Measurements from ENCODE around the gene PPP1R14C. TPM values are rescaled to one million over a fixed set of nuclear protein-coding genes. Genes with fewer than 3 reads are reported as not detected.

The PPP1R14C gene, protein sequence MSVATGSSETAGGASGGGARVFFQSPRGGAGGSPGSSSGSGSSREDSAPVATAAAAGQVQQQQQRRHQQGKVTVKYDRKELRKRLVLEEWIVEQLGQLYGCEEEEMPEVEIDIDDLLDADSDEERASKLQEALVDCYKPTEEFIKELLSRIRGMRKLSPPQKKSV
- total RNA-seq (10 to 100 TPM; 20.1 to 68.4 TPM), polyA plus RNA-seq (10 to 100 TPM in 1 of 2 donors, 1 to 10 TPM in 1; 6.5 to 27.9 TPM)
- long read RNA-seq, donor 1, transcript PPP1R14C-201 (4 exons, 2,152 nt), result major isoform, 25 of 25 reads
- long read RNA-seq, donor 1, partial matches to known transcripts, result 0 of 25 reads
- long read RNA-seq, donor 1, other reads (novel, unspliced or antisense), result 0 of 25 reads
- long read RNA-seq, donor 2, partial matches to known transcripts, result 0 of 4 reads
- long read RNA-seq, donor 2, other reads (novel, unspliced or antisense), result 0 of 4 reads
- long read RNA-seq, donor 3, transcript PPP1R14C-201 (4 exons, 2,152 nt), result major isoform, 10 of 19 reads
- long read RNA-seq, donor 3, partial matches to known transcripts, result 9 of 19 reads
- long read RNA-seq, donor 3, other reads (novel, unspliced or antisense), result 0 of 19 reads
- long read RNA-seq, donor 4, partial matches to known transcripts, result 0 of 3 reads
- long read RNA-seq, donor 4, other reads (novel, unspliced or antisense), result 0 of 3 reads
- long read RNA-seq, donor 5, transcript PPP1R14C-201 (4 exons, 2,152 nt), result major isoform, 8 of 8 reads
- long read RNA-seq, donor 5, partial matches to known transcripts, result 0 of 8 reads
- long read RNA-seq, donor 5, other reads (novel, unspliced or antisense), result 0 of 8 reads

DNA sequence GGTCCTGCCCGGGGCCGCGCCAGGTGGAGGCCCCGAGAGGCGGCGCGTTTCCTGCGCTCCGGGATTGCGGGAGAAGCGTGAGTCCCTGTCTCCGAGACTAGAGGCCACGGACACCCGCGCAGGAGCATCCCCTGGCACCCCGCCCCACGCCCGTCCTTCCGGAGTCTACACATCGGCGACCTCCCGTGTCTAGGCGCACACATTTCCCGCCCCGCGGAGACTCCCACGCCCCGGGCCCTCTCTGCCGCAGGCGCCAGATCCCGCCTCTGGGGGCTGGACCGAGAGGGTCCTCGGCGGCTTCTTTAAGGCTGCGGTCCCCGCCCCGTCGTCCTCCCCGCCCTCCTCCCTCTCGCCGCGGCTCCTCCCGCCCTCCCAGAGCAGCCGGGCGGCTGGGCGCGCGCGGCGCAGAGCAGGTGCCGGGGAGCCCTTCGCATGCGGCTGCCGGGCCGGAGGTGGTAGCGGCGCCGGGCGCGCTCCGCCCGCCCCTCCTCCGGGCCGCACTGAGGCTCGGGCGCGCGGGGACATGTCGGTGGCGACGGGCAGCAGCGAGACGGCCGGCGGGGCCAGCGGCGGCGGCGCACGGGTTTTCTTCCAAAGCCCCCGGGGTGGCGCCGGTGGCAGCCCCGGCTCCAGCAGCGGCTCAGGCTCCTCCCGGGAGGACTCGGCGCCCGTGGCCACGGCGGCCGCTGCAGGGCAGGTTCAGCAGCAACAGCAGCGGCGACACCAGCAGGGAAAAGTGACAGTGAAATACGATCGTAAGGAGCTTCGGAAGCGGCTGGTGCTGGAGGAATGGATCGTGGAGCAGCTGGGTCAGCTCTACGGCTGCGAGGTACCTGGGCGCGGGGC, at the start of gene PPP1R14C:
PPP1R14C (plus strand) TSS at position 375 of the 846 bp plus-strand sequence; CDS start at position 524, 149 bp downstream.
- peaks cover 0 to 69% (median 61%) of the 10 kb centered on the region in 3 donors for H3K27me3 ChIP-seq (ENCODE audit: control insufficient read depth in 3 of 3, insufficient read depth in 3 of 3, low read length in 2 of 3)
- H3K9ac ChIP-seq (ENCODE audit: insufficient read depth in 1 of 2, low read length in 2 of 2), result no peak within 1 kb of the TSS
- DNase-seq (peak; percentile 39 to 70 (median 62)), ATAC-seq (ENCODE audit: insufficient read depth, low FRiP score) (peak; percentile 85)
- H3K9me3 ChIP-seq (ENCODE audit: control insufficient read depth in 4 of 4, insufficient read depth in 3 of 4, low read length in 3 of 4), result peaks cover 0 to 2% (median 0%) of the 10 kb centered on the region in 4 donors
- H3K36me3 ChIP-seq (ENCODE audit: control insufficient read depth in 4 of 4, insufficient read depth in 4 of 4, low read length in 4 of 4), result no peaks in the 10 kb centered on the region
- no peak for TF ChIP-seq CTCF (IDR thresholded peaks at IDR 0.05; ENCODE audit: control extremely low read depth, extremely low read depth)
- H3K4me3 ChIP-seq, result peak within 1 kb of the TSS; percentile 52
- H3K4me1 ChIP-seq (ENCODE audit: control insufficient read depth in 5 of 5, insufficient read depth in 5 of 5, low read length in 5 of 5), result peaks cover 0 to 7% (median 3%) of the 10 kb centered on the region in 5 donors
- WGBS, 2 donors, result 1% methylated on average over 84 to 103 of the region's 103 CpGs
- peak within 1 kb of the TSS; percentile 61 to 82 for H3K27ac ChIP-seq (ENCODE audit: low read depth in 1 of 2, low read length in 1 of 2)

GRCh38 chr6:150093397-150093796, 49.4 kb upstream of the PPP1R14C start:
- no peaks in the 10 kb centered on the region for H3K4me1 ChIP-seq (ENCODE audit: control insufficient read depth in 5 of 5, insufficient read depth in 5 of 5, low read length in 5 of 5)
- H3K36me3 ChIP-seq (ENCODE audit: control insufficient read depth in 4 of 4, insufficient read depth in 4 of 4, low read length in 4 of 4), result no peaks in the 10 kb centered on the region
- no peak for TF ChIP-seq CTCF (IDR thresholded peaks at IDR 0.05; ENCODE audit: control extremely low read depth, extremely low read depth)
- H3K9me3 ChIP-seq (ENCODE audit: control insufficient read depth in 4 of 4, insufficient read depth in 3 of 4, low read length in 3 of 4), result no peaks in the 10 kb centered on the region
- H3K9ac ChIP-seq (ENCODE audit: insufficient read depth in 1 of 2, low read length in 2 of 2), result no peak overlapping the region
- ATAC-seq (ENCODE audit: insufficient read depth, low FRiP score), result no peak
- no peak for DNase-seq
- no peak overlapping the region for H3K4me3 ChIP-seq
- 92 to 93% methylated on average over 6 of the region's 6 CpGs for WGBS, 2 donors
- H3K27me3 ChIP-seq (ENCODE audit: control insufficient read depth in 3 of 3, insufficient read depth in 3 of 3, low read length in 2 of 3), result no peaks in the 10 kb centered on the region
- H3K27ac ChIP-seq (ENCODE audit: low read depth in 1 of 2, low read length in 1 of 2), result no peak overlapping the region

GRCh38 chr6:150098155-150098554, 44.7 kb upstream of the PPP1R14C start:
- H3K27ac ChIP-seq (ENCODE audit: low read depth in 1 of 2, low read length in 1 of 2), result no peak overlapping the region
- ATAC-seq (ENCODE audit: insufficient read depth, low FRiP score), result no peak
- no peaks in the 10 kb centered on the region for H3K4me1 ChIP-seq (ENCODE audit: control insufficient read depth in 5 of 5, insufficient read depth in 5 of 5, low read length in 5 of 5)
- no peak for DNase-seq
- no peaks in the 10 kb centered on the region for H3K36me3 ChIP-seq (ENCODE audit: control insufficient read depth in 4 of 4, insufficient read depth in 4 of 4, low read length in 4 of 4)
- TF ChIP-seq CTCF (IDR thresholded peaks at IDR 0.05; ENCODE audit: control extremely low read depth, extremely low read depth), result no peak
- H3K9me3 ChIP-seq (ENCODE audit: control insufficient read depth in 4 of 4, insufficient read depth in 3 of 4, low read length in 3 of 4), result no peaks in the 10 kb centered on the region
- 86 to 96% methylated on average over 10 of the region's 10 CpGs for WGBS, 2 donors
- H3K4me3 ChIP-seq, result no peak overlapping the region
- no peaks in the 10 kb centered on the region for H3K27me3 ChIP-seq (ENCODE audit: control insufficient read depth in 3 of 3, insufficient read depth in 3 of 3, low read length in 2 of 3)
- H3K9ac ChIP-seq (ENCODE audit: insufficient read depth in 1 of 2, low read length in 2 of 2), result no peak overlapping the region

Measured in lung (tissue), 16 donors.